T-helper 17 cell (primary cell): Measurements from ENCODE around the gene EMC10. TPM values are rescaled to one million over a fixed set of nuclear protein-coding genes. Genes with fewer than 3 reads are reported as not detected.

Experiments
- ATAC-seq: fragments of 150-1000 bp; cut with Tn5 transposase; 2 replicates; pipeline ENCODE4 v1.10.0; 2021; ENCODE audit warnings: mild to moderate bottlenecking, moderate library complexity
- DNase-seq, 3 donors: peaks; one replicate each; pipeline versions ENCODE4 v3.0.0 to v3.0.0-alpha.2; 2020 to 2021
- H3K9me3 ChIP-seq: one replicate; pipeline ENCODE4 v1.7.0; 2013; ENCODE audit warnings: low read length, mild to moderate bottlenecking; ENCODE audit not compliant: control insufficient read depth, poor library complexity, severe bottlenecking
- H3K27ac Mint-ChIP-seq: one replicate; pipeline ENCODE4 v1.8.0; 2022; ENCODE audit warnings: mild to moderate bottlenecking, moderate library complexity, mixed read lengths
- H3K27me3 Mint-ChIP-seq: one replicate; pipeline ENCODE4 v1.8.0; 2022; ENCODE audit warnings: mixed read lengths
- H3K36me3 Mint-ChIP-seq: one replicate; pipeline ENCODE4 v1.8.0; 2022; ENCODE audit warnings: low read depth, mixed read lengths
- H3K4me1 Mint-ChIP-seq: one replicate; pipeline ENCODE4 v1.8.0; 2022; ENCODE audit warnings: mild to moderate bottlenecking, mixed read lengths
- H3K4me3 Mint-ChIP-seq: one replicate; pipeline ENCODE4 v1.8.0; 2022; ENCODE audit warnings: mild to moderate bottlenecking, moderate library complexity, mixed read lengths
- total RNA-seq, 4 donors: library from RNA in 2 of 4; stranded (reverse) in 2 of 4; gene quantifications; one replicate each; pipeline ENCODE4 v1.2.3 and lab custom pipeline; 2022 to 2026

The EMC10 gene
- total RNA-seq (10 to 100 TPM; 76.6 to 78.5 TPM), total RNA-seq (lab: John Stamatoyannopoulos, UW) (65.0 to 71.2 reads per million in 2 donors)

- peak within 1 kb of the TSS; percentile 98 for H3K4me3 Mint-ChIP-seq
- ATAC-seq = peak; percentile 94
These were observed at the start of gene EMC10, which contains the start of gene GARIN5A for GRCh38 chr19:50476224-50476906. EMC10 (plus strand) TSS chr19:50476507; CDS start chr19:50476545, 38 bp downstream. GARIN5A (minus strand) TSS chr19:50476848; CDS start chr19:50476388, 460 bp downstream.

DNA sequence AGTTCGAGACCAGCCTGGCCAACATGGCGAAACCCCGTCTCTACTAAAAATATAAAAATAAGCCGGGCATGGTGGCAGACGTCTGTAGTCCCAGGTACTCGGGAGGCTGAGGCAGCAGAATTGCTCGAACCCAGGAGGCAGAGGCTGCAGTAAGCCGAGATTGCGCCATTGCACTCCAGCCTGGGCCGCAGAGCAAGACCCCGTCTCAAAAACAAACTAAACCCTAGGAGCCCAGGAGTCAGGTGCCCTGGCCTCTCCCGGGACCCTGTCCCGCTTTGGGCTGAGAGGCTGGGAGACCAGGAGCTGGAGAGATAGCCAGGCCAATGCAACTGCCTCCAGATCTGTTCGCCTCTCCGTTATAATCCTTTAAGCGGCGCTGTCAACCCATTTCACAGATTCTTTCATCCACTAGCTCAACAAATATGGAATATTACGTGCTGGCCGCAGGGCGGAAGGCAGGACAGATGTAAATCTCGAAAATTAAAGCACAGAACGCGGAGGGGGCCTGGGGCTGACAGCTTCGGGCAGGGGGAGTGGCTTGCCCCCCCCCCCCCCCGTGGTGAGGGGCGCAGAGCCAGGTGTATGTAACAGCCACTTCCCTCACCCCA lies 48.9 kb upstream of the EMC10 start:
- Mint-ChIP-seq H3K4me1 (peaks cover 9% of the 10 kb centered on the region), H3K4me3 (peak overlapping the region; percentile 58), H3K36me3 (no peaks in the 10 kb centered on the region), H3K27ac (no peak overlapping the region), H3K27me3 (peaks cover 6% of the 10 kb centered on the region)
- ATAC-seq (no peak), DNase-seq (no peak)
- H3K9me3 ChIP-seq = no peaks in the 10 kb centered on the region

More at GRCh38 chr19:50476224-50476906, at the start of gene EMC10, which contains the start of gene GARIN5A:
- peak; percentile 88 to 93 (median 90) for DNase-seq
- H3K27me3 Mint-ChIP-seq = no peaks in the 10 kb centered on the region
- no peaks in the 10 kb centered on the region for H3K9me3 ChIP-seq
- peaks cover 26% of the 10 kb centered on the region for H3K4me1 Mint-ChIP-seq
- peaks cover 3% of the 10 kb centered on the region for H3K36me3 Mint-ChIP-seq
- H3K27ac Mint-ChIP-seq = peak within 1 kb of the TSS; percentile 93

GRCh38 chr19:50427997-50428425 lies 48.3 kb upstream of the EMC10 start:
- peaks cover 9% of the 10 kb centered on the region for H3K4me1 Mint-ChIP-seq
- H3K4me3 Mint-ChIP-seq = peak overlapping the region; percentile 58
- H3K27ac Mint-ChIP-seq = no peak overlapping the region
- DNase-seq (no peak), ATAC-seq (peak; percentile 28)
- H3K27me3 Mint-ChIP-seq = peaks cover 8% of the 10 kb centered on the region
- H3K9me3 ChIP-seq = no peaks in the 10 kb centered on the region
- peaks cover 1% of the 10 kb centered on the region for H3K36me3 Mint-ChIP-seq

DNA sequence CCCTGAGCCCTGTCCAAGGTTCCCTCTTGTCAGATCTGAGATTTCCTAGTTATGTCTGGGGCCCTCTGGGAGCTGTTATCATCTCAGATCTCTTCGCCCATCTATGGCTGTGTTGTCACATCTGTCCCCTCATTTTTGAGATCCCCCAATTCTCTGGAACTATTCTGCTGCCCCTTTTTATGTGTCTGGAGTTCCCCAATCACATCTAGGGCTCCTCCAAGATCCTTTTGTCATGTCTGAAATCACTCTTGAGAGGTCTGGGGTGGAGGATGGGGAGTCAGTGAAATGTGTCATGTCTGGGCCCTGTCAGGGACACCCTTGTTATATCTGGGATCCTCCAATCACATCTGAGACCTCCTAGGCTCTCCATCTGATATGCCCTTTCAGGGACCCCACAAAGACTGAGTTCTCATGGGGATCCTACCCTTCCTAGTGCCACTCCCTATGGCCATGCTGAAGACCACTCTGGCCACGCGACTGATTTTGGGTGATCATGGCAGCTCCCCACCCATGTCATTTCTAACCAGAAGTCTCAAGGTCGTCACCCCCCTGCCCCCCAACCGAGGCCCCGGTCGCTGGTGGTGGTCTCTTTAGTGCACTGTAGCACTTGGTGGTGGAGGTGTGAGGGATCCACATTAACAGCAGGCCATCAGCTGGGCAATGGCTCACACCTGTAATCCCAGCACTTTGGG lies 47.4 kb upstream of the EMC10 start:
- no peak overlapping the region for H3K27ac Mint-ChIP-seq
- no peak for ATAC-seq
- H3K9me3 ChIP-seq = no peaks in the 10 kb centered on the region
- peaks cover 15% of the 10 kb centered on the region for H3K27me3 Mint-ChIP-seq
- DNase-seq = no peak
- H3K4me1 Mint-ChIP-seq = peaks cover 11% of the 10 kb centered on the region
- peaks cover 4% of the 10 kb centered on the region for H3K36me3 Mint-ChIP-seq
- H3K4me3 Mint-ChIP-seq = peak overlapping the region; percentile 58

DNA sequence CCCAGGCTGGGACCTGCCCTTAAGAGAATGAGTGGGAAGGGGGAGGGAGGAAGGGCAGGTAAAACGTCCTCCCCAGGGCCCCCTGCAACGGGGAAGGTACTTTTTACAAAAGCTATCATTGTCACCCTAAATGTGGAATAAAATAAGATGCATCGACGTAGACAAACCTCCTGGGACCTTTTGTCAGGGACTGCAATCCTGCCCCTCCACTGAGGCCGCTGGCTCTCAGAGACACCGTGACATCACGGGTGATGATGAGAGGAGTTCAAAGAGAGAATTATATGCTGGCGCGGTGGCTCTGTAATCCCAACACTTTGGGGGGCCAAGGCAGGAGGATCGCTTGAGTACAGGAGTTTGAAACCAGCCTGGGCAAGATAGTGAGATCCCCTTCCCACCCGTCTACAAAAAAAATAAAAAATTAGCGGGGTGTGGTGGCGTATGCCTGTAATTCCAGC lies 45.4 kb upstream of the EMC10 start:
- Mint-ChIP-seq H3K27me3 (peaks cover 23% of the 10 kb centered on the region), H3K27ac (peak overlapping the region; percentile 60), H3K4me3 (peak overlapping the region; percentile 93), H3K36me3 (peaks cover 4% of the 10 kb centered on the region), H3K4me1 (peaks cover 11% of the 10 kb centered on the region)
- ATAC-seq (no peak), DNase-seq (no peak)
- H3K9me3 ChIP-seq = no peaks in the 10 kb centered on the region

DNA sequence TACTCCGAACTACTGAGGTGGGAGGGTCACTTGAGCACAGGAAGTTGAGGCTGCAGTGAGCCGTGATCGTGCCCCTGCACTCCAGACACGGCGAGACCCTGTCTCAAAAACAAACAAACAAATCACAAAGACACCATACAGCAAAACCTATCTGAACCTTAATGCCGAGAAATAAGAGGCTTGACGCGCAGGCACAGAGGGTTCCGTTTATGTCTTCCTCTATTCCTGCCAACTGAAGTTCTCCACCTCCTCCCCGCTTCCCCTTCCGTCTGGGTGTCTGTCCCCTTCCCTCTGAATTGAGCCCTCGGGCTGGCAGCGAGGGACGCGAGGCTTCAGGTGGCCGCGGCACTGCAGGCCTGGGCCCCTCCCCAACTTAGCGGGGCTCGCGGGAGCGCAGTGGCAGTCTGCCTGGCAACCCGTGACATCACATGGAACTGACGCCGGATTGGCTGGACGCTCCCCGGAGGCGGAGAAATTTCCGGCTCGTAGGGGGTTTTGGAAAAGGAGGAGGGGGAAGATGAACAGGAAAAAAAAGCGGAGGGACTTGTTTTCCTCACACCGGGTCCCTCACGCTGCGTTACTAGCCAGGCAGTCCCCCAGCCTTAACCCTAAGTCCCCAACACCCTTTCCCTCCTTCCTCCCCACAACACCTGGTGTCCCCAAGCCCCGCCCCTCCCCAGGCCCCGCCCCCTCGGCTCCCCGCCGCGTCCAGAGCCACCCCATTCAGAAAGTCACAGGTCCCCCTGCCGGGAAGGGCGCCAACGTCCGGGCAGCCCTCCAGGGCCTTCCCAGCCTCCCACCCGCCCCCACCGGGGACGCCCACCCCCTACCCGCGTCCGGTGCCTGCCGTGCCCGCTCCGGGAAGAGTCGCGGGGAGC lies 44.7 kb upstream of the EMC10 start:
- Mint-ChIP-seq H3K4me1 (peaks cover 11% of the 10 kb centered on the region), H3K27me3 (peaks cover 30% of the 10 kb centered on the region), H3K4me3 (peak overlapping the region; percentile 93), H3K27ac (peak overlapping the region; percentile 60), H3K36me3 (peaks cover 4% of the 10 kb centered on the region)
- DNase-seq (peak; percentile 76 to 85 (median 82)), ATAC-seq (peak; percentile 94)
- no peaks in the 10 kb centered on the region for H3K9me3 ChIP-seq

DNA sequence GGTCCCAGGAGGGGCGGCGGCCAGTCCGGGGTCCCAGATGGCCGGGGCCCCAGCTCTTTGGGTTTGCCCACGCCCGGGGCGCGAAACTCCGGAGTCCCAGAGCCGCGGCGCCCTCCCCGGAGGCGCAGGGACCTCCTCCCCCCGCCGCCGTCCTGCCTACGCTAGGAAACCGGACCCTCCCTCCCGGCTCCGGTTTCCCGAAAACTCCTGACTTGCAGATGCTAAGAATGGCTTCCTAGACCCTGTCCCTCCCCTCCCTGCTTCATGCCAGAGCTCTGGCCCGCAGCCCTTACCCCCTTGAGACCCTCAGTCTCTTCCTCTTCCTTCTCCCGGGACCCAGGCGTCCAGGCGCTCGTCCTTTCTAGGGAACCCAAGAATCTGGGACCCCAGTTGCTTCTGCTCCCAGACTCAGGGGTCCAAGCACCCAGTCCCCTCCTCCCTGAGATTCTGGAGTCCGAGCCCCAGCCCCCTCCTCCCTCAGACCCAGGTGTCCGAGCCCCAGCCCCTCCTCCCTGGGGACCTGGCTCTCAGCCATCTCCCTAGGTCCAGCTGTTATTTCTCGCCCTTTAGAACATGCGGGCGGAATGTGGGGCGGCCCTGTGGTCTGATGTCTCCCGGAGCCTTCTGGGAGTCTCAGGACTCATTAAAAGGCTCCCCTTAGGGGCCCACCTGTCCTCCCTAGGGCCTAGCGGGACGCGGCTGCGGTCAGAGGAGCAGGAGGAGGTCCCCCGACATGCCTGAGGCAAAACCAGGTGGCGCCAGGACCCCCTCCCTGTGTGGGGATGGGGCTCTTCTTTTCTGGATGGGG lies 43.9 kb upstream of the EMC10 start, which contains the start of gene MYBPC2:
Gene MYBPC2 (plus strand): TSS at position 672 of the 808 bp plus-strand sequence. CDS start 62 bp downstream, at position 734.
- peaks cover 11% of the 10 kb centered on the region for H3K4me1 Mint-ChIP-seq
- H3K36me3 Mint-ChIP-seq = peaks cover 4% of the 10 kb centered on the region
- no peak for ATAC-seq
- peak within 1 kb of the TSS; percentile 60 for H3K27ac Mint-ChIP-seq
- DNase-seq = no peak
- peak within 1 kb of the TSS; percentile 93 for H3K4me3 Mint-ChIP-seq
- H3K9me3 ChIP-seq = no peaks in the 10 kb centered on the region
- peaks cover 38% of the 10 kb centered on the region for H3K27me3 Mint-ChIP-seq

GRCh38 chr19:50433201-50434180 lies 42.8 kb upstream of the EMC10 start:
- peaks cover 4% of the 10 kb centered on the region for H3K36me3 Mint-ChIP-seq
- H3K4me1 Mint-ChIP-seq = peaks cover 9% of the 10 kb centered on the region
- H3K27ac Mint-ChIP-seq = peak overlapping the region; percentile 39
- peaks cover 39% of the 10 kb centered on the region for H3K27me3 Mint-ChIP-seq
- ATAC-seq = no peak
- no peaks in the 10 kb centered on the region for H3K9me3 ChIP-seq
- peak overlapping the region; percentile 73 for H3K4me3 Mint-ChIP-seq
- no peak for DNase-seq

- DNase-seq = no peak
- Mint-ChIP-seq H3K27ac (no peak overlapping the region), H3K36me3 (peaks cover 6% of the 10 kb centered on the region), H3K4me3 (no peak overlapping the region), H3K4me1 (peaks cover 9% of the 10 kb centered on the region), H3K27me3 (peaks cover 41% of the 10 kb centered on the region)
- no peak for ATAC-seq
- no peaks in the 10 kb centered on the region for H3K9me3 ChIP-seq
These were observed 41.8 kb upstream of the EMC10 start for GRCh38 chr19:50434525-50434924.

GRCh38 chr19:50435221-50435620 lies 41.1 kb upstream of the EMC10 start:
- Mint-ChIP-seq H3K27ac (no peak overlapping the region), H3K27me3 (peaks cover 47% of the 10 kb centered on the region), H3K36me3 (peaks cover 9% of the 10 kb centered on the region), H3K4me1 (peaks cover 11% of the 10 kb centered on the region), H3K4me3 (no peak overlapping the region)
- no peaks in the 10 kb centered on the region for H3K9me3 ChIP-seq
- DNase-seq (no peak), ATAC-seq (no peak)

DNA sequence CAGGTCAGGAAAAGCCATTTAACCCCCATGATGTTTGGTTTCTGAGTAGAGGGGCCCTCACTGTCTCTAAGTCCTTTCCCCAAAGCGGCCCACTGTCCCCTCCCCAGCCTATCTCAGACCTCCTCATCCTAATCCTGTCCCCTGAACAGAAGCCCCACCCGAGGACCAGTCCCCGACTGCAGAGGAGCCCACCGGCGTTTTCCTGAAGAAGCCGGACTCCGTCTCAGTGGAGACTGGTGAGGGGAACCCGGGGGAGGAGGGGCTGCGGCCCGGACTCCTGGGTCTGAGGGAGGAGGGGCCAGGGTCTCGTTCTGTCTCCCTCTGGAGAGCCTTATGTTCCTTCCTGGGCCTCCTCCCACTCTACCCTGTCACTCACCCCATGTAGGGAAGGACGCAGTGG lies 40.7 kb upstream of the EMC10 start:
- DNase-seq (no peak), ATAC-seq (no peak)
- peaks cover 12% of the 10 kb centered on the region for H3K4me1 Mint-ChIP-seq
- H3K36me3 Mint-ChIP-seq = peaks cover 9% of the 10 kb centered on the region
- no peak overlapping the region for H3K4me3 Mint-ChIP-seq
- no peak overlapping the region for H3K27ac Mint-ChIP-seq
- H3K27me3 Mint-ChIP-seq = peaks cover 44% of the 10 kb centered on the region
- H3K9me3 ChIP-seq = no peaks in the 10 kb centered on the region
